HepG2 (cell line): ENCODE results near the gene MYOT.

Experiments used
- SETDB1 ChIP-seq: sonication (generic); formaldehyde crosslinking; IDR thresholded peaks from 2 replicates; pipeline ENCODE4 v1.5.1; 2020; ENCODE audit warnings: missing genetic modification reagents, mild to moderate bottlenecking, borderline replicate concordance
- ZFP37 ChIP-seq: sonication (generic); formaldehyde crosslinking; IDR thresholded peaks from 2 replicates; pipeline ENCODE4 v1.4.0; 2020; ENCODE audit warnings: missing genetic modification reagents, borderline replicate concordance
- ZNF407 ChIP-seq: sonication (generic); formaldehyde crosslinking; IDR thresholded peaks from one replicate; pipeline ENCODE4 v1.5.1; 2020; ENCODE audit warnings: mild to moderate bottlenecking, missing genetic modification reagents; ENCODE audit errors: not compliant biosample characterization

- TF ChIP-seq SETDB1 (CRISPR knock-in tag) (no peak), ZNF407 (CRISPR knock-in tag) (no peak), ZFP37 (no peak)
These were observed 31.4 kb upstream of the MYOT start for GRCh38 chr5:137836298-137836697.
